Measurements from ENCODE around the gene KDM5B.

The KDM5B gene

DNA sequence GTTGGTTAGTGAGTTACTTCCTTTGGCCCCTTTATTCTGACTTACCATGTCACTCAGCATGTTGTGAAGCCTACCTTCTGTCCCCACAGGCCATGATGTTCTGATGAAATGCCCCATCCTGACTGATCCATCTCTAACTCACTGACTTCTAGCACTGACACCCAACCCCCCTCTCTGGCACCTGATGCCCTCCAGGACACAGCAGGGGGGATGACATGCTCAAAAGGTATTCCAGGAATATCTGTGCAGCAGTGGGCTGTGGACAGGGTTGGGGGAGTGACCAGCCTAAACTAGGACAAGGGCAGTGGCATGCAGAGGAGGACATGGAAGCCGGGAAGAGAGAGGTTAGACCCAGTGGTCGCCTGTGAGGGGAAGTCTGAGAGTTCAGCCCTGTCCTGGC lies 123.5 kb downstream of the KDM5B start:
- TF ChIP-seq ZFX (IDR thresholded peaks at IDR 0.05; ENCODE audit: borderline replicate concordance), result no peak
- TF ChIP-seq, protein P1, sequence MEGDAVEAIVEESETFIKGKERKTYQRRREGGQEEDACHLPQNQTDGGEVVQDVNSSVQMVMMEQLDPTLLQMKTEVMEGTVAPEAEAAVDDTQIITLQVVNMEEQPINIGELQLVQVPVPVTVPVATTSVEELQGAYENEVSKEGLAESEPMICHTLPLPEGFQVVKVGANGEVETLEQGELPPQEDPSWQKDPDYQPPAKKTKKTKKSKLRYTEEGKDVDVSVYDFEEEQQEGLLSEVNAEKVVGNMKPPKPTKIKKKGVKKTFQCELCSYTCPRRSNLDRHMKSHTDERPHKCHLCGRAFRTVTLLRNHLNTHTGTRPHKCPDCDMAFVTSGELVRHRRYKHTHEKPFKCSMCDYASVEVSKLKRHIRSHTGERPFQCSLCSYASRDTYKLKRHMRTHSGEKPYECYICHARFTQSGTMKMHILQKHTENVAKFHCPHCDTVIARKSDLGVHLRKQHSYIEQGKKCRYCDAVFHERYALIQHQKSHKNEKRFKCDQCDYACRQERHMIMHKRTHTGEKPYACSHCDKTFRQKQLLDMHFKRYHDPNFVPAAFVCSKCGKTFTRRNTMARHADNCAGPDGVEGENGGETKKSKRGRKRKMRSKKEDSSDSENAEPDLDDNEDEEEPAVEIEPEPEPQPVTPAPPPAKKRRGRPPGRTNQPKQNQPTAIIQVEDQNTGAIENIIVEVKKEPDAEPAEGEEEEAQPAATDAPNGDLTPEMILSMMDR (IDR thresholded peaks at IDR 0.05), result no peak
- no peak overlapping the region for H3K27ac ChIP-seq

GRCh38 chr1:202683029-202683428 lies 125.2 kb downstream of the KDM5B start:
- H3K27ac ChIP-seq, result no peak overlapping the region
- TF ChIP-seq, protein P1 (IDR thresholded peaks at IDR 0.05), result no peak
- no peak for TF ChIP-seq ZFX (IDR thresholded peaks at IDR 0.05; ENCODE audit: borderline replicate concordance)

GRCh38 chr1:202682477-202682876 lies 125.7 kb downstream of the KDM5B start:
- no peak overlapping the region for H3K27ac ChIP-seq
- no peak for TF ChIP-seq ZFX (IDR thresholded peaks at IDR 0.05; ENCODE audit: borderline replicate concordance)
- TF ChIP-seq, protein P1 (IDR thresholded peaks at IDR 0.05), result no peak

GRCh38 chr1:202681736-202682420 lies 126.3 kb downstream of the KDM5B start:
- no peak overlapping the region for H3K27ac ChIP-seq
- TF ChIP-seq, protein P1 (IDR thresholded peaks at IDR 0.05), result no peak
- no peak for TF ChIP-seq ZFX (IDR thresholded peaks at IDR 0.05; ENCODE audit: borderline replicate concordance)

DNA sequence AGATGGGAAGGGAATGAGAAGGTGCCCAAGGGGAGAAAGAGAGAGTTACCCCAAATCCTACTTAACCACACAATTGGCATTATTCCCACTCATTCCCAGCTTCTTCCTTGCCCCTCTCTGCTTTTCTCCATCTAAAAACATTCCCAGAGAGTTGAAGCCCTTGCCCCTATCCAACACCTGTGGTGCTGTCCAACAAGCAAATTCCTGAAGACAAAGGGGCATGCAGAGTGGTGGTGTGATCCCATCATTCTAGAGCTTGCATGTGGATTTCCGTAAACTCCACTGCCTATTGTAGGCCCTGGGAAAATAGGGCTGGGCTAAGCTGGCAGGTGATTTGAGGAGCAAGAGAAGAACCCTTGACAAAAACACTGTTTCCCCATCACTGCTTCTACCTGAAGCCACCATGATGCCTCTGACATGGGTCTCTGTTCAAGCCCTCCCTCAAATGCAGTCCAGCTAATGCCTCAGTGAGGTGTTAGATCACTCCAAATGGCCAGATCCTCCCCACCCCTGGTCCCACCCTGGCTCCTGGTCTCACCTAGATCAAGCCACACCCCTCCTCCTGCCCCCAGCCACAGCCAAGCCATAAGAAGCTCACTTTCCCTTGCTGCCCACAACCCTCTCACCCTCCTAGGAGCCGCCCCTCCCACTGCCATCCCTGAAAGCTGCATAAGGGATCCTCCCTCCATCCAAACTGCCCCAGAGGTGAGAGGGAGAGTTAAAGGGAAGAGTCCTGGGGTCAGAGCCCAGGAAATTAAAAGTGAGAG lies 127.5 kb downstream of the KDM5B start:
- H3K27ac ChIP-seq, result no peak overlapping the region
- TF ChIP-seq, protein P1 (IDR thresholded peaks at IDR 0.05), result no peak

GRCh38 chr1:202679406-202680177 lies 128.6 kb downstream of the KDM5B start:
- H3K27ac ChIP-seq, result no peak overlapping the region
- TF ChIP-seq ZFX (IDR thresholded peaks at IDR 0.05; ENCODE audit: borderline replicate concordance), result no peak
- TF ChIP-seq, protein P1 (IDR thresholded peaks at IDR 0.05), result no peak
